DMS 273 treated with DMSO at 0.1 percent for 48 hours (cell line): ENCODE data around the gene ZKSCAN1.

Experiments used
- DNase-seq: peaks from one replicate; lab custom pipeline; 2025; lab: John Stamatoyannopoulos, UW

Gene ZKSCAN1

DNA sequence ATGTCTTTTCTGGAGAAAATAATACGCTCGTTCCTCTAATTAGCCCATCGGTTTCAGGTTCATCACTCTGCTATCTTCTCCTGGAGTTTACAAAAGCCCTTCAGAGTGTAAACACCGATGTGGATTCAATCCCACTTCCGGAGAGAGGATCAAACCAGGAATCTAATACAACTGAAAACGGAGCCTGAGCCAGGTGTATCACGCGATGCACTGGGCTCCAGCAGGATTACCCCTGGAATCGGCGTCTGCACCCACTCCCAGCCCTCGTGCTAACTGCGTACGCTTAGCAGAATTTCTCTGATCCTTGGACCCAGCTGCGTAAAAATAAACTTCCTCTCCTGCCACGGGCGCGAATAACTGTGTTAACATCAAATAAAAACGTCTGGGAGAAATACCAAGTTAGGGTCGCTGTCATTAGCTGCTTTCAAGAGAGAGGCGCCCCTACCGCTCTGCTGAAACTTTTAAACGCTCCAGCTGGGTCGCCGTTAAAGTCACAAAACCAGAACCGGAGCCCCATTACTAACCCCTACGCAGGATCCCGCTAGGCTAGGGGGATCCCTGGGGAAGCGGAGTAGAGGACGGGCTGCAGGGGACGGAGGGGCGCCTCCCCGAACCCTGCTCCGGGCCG lies 65.6 kb downstream of the ZKSCAN1 start:
- no peak for DNase-seq

DNA sequence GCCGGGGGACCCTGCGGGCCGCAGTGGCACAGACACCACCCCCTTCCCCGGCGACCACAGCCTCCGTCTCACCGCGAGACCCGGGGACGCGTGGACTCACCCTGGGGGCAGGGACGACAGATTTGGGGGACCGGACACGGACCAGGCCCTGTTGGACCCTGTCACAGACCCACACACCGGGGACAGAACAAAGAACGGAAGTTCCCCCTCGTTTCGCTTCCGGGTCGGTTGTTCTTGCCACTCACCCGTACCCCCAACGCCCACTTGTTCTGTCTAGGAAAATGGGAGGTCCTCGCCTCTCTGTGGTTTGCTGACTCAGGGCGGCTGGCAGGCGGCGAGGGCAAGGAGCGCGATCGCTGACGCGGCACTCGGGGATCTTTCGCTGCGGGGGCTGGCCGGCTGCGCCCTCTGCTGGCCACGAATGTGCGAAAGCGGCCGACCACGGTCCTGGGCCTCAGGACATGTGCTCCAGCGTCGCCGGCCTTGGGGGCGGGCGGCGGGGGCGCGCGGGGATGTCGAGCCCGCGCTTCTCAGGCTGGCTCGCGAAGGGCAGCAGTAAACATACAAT lies 66.2 kb downstream of the ZKSCAN1 start, which contains the start of gene ZNF3:
ZNF3 (minus strand) TSS at position 189 of the 568 bp plus-strand sequence. CDS start 4,366 bp downstream, outside the sequence.
- DNase-seq = peak; percentile 98

DNA sequence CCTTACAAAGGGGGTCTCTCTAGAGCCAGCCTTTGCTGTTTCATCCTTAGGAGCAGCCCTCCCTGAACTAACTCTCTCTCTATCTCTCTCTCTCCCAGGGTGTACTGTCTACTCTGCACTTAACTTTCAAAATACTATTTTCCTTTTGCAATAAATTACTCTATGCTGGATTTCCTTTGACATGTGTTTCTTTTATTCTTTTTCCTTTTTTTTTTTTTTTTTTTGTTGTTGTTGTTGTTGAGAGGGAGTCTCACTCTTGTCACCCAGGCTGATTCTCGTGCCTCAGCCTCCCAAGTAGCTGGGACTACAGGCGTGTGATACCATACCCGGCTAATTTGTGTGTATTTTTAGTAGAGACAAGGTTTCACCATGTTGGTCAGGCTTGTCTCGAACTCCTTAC lies 67.6 kb downstream of the ZKSCAN1 start:
- DNase-seq = no peak

DNA sequence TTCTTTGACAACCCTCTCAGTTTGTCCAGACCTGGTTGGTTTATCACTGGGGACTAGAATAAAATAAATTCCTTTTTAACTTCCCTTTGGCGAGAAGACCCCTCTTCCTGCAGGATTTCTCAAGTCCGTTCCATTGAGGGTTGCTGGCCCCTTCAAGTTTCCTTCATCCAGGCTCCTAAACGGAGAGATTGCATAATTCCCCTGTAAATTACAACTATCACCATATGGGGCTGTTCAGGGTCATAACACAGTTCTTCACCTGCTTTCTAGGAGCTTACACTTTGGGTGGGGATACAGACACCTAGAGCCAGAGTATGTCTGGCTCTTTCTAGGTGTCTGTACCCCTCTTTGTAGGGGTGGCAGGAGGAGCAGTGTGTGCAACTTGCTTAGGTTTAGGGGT lies 70.1 kb downstream of the ZKSCAN1 start:
- DNase-seq = no peak

DNA sequence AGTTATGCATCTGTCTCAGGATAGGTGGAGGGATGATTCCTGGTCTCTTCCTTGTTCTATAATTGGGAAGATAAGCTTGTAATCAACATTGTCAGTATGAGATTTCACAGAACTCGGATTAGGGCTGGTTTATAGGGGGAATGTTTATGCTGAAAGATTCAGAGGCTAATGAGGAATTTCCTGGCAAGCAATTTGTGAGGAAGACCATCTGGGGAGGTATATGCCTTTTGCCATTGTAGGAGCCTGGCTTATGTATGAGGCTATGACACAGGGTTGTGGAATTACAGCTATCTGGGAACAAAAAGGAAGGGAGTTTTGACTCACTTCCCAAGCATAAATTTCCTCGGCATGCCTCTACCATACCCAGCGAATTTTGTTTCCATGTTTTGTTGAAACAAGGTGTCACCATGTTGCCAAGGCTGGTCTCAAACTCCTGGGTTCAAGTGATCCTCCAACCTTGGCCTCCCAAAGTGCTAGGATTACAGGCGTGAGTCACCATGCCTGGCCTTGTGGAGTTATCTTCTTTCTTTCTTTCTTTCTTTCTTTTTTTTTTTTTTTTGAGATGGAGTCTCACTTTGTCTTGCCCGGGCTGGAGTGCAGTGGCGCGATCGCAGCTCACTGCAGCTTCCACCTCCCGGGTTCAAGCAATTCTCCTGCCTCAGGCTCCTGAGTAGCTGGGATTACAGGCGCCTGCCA lies 71.8 kb downstream of the ZKSCAN1 start:
- DNase-seq = peak; percentile 65

DNA sequence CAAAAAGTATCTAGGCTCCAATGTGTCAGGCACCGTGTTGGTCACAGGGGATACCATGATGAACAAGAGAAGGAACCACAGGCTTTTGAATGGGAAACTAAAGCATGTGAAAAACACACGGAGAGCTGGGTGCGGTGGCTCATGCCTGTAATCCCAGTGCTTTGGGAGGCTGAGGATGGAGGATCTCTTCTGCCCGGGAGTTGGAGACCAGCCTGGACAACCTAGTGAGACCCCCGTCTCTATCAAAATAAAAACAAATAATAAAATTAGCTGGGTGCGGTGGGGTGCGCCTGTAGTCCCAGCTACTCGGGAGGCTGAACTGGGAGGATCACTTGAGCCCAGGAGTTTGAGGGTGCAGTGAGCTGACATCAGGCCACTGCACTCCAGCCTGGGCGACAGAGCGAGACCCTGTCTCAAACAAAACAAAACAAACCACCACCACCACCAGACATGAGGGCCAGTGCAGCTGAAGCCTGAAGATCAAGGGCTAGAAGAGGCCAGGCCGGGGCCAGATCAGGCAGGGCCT lies 72.8 kb downstream of the ZKSCAN1 start:
- DNase-seq = no peak

DNA sequence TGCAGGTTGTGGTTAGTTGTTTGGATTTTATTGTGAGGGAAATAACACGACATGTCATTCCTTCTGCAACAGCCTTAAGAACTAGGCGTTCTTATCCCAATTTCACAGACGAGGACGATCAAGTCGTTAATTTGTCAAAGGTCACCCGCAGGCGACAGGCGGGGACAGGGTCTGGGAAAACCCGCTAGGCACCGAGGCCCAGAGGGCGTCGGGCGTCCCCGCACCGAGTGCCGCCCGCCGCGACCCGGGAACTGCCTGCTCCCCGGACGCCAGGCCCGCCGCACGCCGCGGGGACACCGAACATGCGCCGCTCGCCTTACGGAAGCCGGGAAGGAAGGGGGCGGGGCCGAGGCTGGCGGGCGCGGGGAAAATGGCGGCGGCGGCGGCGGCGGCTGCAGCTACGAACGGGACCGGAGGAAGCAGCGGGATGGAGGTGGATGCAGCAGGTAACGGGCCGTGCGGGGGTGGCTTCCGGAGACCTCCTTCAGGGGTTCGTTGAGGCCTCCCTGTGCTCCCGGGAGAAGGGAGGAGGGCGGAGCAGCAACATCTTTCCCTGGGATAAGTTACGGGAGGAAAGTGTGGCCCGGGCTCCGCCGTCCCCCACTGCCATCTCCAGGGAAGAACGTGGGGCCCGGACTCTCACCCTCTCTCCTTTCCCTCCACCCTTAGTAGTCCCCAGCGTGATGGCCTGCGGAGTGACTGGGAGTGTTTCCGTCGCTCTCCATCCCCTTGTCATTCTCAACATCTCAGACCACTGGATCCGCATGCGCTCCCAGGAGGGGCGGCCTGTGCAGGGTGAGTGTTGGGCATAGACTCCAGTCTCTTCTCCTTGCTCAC lies 73.4 kb downstream of the ZKSCAN1 start, which contains the start of gene COPS6:
COPS6 (plus strand) TSS at position 349 of the 837 bp plus-strand sequence; CDS start at position 371, 22 bp downstream.
- DNase-seq = peak; percentile 48

DNA sequence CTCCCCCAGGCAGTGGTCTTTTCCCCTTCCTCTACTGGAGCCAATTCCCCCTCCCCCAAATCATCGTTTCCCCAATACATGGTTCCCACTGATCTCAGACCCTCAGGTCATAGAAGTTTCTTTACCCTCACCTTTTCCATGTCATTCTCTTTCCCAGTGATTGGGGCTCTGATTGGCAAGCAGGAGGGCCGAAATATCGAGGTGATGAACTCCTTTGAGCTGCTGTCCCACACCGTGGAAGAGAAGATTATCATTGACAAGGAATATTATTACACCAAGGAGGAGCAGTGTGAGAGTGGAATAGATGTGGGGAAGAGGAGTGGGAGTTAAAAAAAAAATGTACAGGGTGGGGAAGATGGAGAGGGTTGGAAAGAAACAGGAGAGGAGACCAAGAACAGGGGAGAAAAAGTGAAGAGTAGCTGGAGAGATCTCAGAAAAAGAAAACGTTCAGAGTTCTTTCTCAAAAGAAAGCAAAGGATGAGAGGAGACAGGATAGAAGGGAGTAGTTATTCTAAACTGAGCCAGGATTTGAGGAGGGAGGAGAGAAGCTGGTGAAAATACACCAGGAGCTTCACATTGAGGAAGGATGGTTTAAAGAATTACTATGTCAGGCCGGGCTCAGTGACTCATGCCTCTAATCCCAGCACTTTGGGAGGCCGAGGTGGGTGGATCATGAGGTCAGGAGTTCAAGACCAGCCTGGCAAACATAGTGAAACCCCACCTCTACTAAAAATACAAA lies 74.2 kb downstream of the ZKSCAN1 start:
- DNase-seq = no peak

DNA sequence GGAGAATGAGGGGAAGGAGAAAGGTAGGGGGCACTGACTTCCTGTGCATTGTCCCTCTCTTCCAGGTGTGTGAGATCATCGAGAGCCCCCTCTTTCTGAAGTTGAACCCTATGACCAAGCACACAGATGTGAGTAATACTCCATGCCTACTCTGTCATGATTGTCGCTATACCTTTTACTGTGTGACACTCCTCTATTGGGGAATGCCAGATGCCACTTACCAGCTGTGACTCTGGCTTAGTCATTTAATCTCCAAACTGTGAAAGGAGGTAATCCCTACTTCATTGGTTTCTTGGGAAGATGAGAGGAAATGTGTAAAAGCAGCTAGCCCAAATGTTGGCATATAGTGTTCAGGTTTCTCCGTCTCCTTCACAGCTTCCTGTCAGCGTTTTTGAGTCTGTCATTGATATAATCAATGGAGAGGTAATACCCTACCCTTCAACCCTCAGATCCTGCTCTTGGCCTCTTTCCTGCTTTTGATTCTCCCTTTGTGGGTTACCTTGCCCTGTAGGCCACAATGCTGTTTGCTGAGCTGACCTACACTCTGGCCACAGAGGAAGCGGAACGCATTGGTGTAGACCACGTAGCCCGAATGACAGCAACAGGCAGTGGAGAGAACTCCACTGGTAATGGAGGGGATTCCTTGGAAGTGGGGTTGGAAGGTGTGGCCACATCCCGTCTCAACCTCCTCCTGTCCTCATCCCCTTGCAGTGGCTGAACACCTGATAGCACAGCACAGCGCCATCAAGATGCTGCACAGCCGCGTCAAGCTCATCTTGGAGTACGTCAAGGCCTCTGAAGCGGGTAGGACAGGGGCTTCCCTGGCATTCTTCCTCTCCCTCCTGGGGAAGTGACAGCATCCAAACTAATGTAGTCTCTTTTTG lies 75.4 kb downstream of the ZKSCAN1 start:
- DNase-seq = no peak
